HG02970 (cell line): ENCODE data around the gene DDRGK1.

Source experiments
- ATAC-seq: cut with Tn5 transposase; IDR thresholded peaks from one replicate; pipeline ENCODE4 v1.9.1; 2021; ENCODE audit warnings: mild to moderate bottlenecking, moderate library complexity, moderate number of reproducible peaks; ENCODE audit not compliant: unreplicated experiment, low FRiP score

Gene DDRGK1

DNA sequence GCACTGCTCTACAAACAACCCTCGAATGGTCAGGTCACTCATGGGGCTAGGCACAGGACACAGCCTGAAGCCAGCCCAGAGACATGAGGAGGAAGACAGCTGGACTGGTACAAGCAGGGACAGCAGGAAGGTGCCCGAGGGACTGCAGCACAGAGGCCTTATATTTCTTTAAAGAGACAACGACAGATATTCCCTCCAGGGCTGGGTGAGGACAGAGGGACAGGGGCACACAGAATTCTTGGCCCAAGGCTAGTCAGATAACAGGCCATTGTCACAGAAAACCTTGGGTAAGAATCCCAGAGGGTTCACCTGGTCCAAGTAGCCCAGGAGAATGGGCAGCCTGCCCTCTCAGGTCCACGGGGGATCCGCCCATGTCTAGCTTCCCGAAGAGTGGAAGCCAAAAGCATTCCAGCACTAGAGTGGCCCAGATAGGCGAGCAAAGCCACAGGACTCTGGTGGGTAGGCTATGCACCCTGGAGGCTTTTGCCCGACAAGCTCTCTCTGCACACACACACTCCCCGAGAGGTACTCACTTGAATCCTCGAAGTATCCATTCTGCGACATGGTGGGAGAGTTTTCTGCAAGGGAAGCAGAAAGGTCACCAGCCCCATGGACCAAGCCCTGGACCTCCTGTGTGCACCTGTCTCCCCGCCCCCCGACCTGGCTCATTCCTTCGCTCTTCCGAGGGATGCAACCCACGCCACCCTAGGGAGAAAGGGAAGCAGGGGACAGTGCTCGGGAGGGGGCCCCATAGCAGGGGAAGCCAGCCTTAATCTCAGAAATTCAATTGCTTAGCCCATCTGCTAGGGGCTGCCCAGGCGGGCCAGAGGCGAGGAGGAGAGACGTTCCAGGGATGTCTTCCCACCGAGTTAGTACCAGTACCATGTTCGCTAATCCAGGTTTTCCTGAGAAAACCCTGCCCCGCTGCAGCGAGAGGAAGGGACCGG, 32.8 kb upstream of the DDRGK1 start:
- ATAC-seq: no peak

DNA sequence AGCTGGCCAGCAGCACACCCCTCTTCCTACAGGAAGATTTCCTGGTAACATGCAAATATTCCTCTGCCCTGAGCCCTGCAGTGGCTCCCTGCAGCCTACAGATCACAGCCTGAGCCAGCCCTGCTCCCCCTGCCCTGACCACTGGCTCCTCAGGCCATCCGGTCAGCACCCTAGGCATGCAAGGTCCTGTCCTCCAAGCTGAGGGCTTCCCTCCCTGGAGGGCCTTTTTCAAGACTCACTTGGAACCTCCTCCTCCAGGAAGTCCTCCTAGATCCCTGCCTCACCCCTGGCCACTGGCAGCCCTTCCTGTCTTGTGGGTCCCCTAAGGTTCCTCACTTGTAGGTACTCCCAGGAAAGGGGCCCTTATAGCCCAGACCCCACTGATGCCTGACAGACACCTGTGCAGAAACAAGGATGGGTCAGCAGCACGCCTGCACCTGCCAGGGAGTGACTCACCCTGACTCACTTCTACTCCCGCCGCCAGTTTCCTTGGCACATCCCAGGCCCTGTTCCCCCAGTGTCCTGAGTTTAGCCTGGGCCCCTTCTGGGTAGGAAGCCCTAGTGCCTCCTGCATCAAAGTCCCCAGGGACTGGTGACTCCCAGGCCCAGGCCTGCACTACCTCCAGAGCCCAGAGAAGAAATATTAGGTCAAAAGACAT, 31.3 kb upstream of the DDRGK1 start:
- ATAC-seq: no peak

DNA sequence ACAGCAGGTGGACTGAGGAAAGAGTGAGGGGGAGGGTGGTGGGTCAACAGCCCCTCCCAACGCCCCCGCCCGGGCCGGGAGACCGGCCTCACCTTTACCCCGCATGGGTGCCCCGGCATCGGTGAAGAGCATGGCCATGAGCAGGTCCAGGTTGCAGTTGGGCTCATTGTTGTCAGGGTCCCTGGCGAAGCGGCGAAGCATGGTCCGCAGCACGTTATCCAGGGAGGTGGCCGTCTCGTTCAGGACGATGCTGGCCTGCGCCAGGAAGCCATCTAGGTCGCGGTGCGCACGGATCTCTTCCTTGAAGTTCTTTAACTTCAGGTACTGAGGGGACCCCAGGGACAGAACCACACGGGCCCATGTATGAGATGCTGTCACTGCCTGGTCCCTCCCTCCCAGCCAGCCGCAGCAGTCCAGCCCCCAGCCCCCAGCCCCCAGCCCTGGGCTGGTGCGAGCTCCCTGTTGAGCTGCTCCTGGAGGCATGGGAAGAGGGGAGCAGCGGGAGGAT, 29.6 kb upstream of the DDRGK1 start:
- ATAC-seq: no peak

DNA sequence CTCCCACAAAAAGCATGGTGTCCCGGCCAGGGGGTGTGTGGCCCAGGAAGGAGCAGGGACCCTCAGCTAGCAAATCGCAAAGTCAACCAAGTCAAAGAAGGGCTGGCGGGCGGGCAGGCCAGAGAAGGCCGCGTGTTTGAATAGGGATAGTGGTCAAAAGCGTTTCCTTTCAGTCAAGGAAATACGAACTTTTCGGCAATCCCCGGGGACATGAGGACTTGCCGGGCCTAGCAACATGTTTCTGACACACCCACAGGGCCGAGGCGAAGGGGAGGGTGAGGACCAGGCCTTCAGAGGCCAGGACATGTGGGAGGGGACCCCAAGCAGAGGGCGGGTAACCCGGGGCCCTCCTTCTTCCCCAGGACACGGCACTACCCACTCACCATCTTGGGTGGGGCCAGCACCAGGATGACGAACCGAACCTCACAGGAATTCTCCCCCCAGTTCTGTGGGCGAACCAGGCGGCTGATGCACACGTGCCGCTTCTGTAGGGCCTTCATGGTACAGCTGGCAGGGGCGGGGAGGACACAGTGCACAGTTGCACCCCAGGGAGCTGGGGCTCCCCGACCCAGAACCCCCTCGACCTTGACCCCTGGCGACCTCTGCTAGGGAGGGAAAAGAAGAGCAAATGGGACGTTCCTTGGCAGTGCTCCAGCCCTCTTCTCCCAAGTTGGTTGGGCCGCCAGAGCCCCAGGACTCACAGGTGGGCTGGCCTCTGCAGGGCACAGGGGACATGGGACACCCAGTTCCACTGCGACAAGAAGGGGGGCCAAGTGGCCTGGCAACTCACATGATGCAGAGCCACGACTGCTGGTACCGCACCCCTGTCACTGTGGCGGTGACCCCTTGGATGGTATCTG, 28.9 kb upstream of the DDRGK1 start:
- ATAC-seq: no peak

DNA sequence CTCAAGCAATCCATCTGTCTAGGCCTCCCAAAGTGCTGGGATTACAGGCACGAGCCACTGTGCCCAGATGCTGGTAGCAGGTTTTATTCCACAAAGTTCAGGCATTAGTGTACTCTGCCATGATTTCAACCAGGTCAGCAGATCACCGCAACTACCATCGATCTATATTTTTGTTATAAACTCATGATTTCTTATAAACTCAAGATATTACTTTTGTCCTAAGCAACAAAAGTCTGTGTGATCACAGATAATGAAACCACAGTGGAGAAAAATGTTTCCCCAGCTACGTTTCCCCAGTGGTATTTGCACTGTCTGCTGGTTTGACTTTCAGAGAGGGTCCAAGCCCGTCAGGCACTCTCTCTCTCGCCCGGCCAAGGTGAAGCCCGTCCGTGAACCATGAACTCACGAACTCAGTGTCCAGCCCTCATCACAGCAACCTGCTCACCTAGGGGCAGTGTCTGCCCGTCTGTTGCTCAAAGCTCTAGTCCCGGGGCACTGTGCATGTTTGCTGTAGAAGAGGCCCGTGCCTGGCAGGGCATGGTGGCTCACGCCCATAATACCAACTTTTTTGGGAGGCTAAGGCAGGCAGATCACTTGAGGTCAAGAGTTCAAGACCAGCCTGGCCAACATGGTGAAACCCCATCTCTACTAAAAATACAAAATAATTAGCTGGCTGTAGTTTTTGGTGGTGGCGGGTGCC, 27.6 kb upstream of the DDRGK1 start:
- no peak for ATAC-seq

DNA sequence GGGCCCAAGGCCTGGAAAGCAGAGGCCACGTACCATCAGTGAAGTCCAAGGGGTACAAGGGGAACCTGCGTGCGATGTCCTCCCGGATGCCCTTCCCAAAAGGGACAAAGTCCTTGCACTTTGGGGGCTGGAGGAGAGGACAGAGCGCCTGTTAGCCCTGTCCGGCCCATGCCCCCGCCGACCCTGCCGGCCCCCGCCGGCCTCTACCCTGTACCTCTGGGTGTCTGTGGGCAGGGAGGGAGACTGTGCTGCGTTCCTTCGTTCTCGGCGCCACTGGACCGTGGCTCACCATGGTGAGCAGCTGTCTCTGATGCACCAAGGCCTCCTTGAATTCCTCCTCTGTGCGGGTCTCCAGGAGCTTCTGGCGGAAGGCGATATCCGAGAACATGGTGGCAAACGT, 26.6 kb upstream of the DDRGK1 start:
- ATAC-seq: no peak

DNA sequence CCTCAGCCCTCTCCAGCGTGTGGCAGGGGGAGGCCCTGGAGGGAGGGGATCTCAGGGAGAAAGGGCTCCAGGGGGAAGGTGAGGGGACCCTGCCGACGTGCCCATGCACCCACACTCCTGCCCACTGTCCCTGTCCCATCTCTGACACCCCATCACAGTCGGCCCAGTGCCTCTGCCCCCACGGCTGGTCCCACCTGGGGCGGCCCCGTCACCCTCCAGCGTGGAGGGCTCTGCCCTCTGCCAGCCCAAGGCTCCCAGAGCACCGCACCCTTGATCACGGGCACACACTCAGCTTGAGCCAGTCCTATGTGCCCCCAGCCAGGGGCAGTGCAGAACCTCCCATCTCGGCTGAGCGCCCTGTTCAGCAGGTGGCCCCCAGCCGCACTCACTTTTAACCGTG, 25.3 kb upstream of the DDRGK1 start:
- ATAC-seq: no peak

DNA sequence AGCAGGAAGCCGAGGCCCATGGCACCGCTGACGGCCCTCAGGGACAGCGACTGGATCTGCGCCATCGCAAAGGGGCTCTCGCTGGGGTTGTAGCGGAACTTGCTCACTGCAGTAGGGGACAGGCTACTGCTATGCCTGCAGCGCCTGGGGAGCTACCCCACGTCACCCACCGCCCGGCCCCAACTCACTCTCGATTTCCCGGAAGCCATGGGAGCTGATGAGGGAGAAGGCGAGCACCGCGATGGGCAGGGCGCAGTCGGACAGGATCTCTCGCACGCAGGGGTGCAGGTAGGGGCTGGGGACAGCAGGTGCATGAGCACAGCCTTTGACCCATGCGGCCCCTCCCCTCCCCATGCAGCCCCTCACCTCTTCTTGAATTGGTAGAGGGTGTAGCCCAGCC, 24.7 kb upstream of the DDRGK1 start:
- no peak for ATAC-seq

DNA sequence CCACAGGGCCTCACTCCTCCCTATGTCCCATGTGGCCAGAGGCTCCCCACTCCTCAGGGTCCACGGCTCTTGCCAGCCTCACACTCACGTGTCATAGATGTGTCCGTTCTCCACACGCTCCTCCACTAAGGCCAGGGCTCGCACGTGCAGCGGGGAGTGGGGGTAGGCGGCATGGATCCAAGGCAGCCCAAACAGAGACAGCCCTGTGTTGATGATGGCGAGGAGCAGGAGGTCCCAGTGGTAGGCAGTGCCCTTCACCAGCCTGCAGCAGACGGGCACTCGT, 24.2 kb upstream of the DDRGK1 start:
- ATAC-seq: no peak

DNA sequence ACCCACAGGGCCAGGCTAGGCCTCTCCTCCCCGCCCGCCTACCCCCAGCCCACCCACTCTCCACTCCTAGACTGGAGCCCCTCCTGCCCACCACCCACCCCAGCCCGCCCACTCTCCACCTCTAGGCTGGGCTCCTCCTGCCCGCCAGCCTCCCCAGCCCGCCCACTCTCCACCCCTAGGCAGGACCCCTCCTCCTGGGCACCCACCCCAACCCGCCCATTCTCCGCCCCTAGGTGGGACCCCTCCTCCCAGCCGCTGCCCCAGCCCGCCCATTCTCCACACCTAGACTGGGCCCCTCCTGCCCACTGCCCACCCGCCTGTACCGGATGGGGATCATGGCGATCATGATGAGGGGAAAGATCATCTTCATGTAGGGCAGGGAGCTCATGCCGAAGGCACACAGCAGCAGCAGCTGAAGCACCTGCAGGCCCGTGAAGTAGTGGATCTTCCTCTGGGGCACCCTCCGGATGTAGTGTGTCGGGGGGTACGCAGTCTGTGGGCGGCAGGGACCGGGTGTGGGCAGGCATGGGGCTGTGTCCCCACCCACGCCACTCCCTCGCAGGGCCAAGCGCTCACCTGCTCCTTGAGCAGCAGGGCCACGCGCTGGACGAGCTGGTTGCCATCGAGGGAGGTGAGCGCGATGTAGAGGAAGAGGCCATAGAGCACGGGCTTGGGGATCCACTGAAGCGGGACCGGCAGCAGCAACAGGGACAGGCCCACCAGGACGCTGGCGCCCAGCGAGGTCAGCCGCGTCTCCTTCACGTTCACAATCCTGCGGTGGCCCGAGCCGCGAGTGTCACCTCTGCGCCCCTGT, 23.7 kb upstream of the DDRGK1 start:
- no peak for ATAC-seq

DNA sequence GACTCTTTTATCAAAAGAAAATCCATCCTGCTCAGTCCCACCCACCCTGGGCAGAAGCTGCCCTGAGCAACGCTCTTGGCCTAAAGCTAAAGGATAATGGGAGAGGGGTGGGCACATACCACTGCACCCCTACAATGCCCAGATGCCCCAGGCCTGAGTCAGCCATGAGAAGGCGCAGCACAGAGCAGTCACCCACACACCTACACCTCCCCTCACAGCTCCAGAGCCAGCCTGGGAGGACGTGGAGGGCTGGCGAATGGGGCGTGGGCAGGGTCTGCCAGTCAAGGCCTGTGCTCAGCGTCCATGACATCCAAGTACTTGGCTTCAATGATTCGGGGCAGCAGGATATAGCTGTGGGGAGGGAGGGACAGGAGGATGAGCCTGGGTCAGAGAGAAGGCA, 23.0 kb upstream of the DDRGK1 start:
- no peak for ATAC-seq

DNA sequence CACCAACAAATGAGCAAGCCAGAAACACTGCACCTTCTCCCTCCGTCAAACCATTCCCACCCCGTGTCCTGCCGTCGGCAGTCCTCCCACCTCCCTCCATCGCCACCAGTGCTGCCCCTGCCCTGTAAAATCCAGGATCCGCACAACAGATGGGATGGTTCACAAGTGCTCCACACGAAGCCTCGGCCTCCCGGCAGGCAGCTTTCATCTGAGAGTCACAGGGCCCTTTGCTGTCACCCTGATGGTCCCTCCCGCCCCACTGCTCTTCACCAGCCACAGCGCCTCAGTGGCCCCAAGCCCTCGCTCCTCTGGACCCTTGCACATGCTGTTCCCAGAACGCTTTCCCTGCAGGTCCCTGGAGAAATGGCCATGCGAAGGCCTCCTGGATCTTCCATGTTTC, 22.4 kb upstream of the DDRGK1 start:
- ATAC-seq: no peak

DNA sequence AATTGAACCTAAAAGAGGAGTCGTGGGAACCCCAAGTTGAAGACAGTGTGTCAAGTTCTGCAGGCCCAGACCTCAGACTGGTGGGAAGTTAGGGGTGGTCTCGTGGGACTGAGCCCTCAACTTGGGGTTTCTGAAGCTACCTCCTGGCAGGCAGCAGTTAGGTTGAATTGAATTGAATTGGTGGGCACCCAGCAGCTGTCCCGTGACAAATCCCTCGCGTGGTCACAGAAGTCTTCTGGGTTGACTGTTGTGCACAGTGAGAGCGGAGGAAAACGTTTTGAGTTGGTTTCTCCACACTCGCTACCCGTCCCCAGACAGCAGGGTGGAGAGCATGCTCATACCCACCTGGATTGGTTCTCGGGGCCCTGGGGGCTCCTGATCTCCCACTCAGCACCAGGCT, 21.6 kb upstream of the DDRGK1 start:
- no peak for ATAC-seq

DNA sequence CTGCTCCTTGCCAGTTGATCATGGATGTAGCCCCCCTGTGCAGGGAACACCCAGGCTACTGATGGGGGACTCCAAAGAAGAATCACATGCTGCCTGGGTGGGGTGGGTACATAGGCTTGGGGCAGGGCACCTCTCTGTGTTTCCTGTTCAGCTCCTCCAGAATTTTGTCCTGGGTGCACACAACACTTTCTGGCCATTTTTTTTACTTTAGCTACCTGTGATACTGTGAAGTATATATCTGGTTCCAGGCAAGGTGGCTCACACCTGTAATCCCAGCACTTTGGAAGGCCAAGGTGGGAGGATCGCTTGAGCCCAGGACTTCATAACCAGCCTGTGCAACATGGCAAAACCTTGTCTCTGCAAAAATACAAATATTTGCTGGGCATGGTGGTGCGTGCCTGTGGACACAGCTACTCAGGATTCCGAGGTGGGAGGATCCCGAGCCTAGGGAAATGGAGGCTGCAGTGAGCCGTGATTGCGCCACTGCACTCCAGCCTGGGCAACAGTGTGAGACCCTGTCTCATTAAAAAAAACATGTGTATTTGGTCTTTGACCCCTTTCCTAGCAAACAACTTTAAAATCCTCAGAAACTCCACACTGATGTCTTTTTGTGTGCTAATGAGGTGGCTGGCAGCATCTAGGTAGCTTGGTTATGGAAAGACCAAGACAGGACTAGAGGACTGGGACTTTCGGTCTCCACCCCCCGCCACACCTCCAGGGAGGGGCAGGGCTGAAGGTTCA, 20.4 kb upstream of the DDRGK1 start:
- ATAC-seq: no peak

DNA sequence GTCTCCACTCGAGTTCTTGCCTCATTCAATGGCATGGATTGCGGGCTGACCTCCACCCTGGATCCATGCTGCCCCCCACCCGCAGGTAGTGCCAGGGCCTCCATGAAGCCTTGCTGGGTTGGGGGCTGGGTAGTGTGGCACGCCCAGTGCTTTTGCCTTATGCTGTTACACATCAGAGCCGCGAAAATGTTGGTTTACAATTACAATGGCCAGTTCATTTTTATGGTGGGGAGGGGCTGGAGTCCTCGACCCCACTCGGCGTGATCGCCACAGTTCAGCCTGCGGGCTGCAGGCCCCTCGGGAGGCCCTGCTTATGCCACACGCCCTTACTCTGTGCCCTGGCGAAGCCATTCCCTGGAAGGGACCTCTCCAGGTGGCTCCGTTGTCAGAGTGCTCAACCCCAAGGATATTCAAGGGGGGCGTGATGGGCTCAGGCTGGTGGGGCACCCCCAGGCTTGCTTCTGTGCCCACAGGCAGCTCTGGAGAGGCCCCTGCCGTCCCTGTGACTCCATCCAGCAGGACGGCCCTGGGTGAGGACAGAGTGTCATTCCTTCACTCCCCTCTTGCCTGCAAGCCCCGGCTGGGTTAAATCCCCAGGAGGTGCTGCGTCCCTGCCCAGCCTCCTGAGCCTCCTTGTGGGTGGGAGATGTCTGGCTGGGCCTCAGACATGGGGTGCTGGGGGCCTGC, 19.7 kb upstream of the DDRGK1 start:
- no peak for ATAC-seq

DNA sequence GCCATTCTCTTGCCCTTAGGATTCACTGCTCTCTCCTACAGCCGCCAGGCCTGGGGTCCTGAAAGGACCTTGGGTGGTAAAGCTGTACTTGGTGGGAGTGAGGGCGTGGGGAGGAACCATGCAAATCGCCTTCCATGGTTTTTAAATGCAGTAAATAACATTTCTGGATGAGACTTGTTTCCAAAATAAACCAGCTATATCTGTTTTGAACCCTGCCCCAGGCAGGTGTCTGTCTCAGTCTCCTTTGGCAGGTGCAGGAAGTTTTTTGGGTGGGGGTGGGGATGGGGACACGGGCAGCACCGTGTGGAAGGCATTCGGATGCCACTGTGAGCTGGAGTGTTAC, 19.1 kb upstream of the DDRGK1 start:
- no peak for ATAC-seq

DNA sequence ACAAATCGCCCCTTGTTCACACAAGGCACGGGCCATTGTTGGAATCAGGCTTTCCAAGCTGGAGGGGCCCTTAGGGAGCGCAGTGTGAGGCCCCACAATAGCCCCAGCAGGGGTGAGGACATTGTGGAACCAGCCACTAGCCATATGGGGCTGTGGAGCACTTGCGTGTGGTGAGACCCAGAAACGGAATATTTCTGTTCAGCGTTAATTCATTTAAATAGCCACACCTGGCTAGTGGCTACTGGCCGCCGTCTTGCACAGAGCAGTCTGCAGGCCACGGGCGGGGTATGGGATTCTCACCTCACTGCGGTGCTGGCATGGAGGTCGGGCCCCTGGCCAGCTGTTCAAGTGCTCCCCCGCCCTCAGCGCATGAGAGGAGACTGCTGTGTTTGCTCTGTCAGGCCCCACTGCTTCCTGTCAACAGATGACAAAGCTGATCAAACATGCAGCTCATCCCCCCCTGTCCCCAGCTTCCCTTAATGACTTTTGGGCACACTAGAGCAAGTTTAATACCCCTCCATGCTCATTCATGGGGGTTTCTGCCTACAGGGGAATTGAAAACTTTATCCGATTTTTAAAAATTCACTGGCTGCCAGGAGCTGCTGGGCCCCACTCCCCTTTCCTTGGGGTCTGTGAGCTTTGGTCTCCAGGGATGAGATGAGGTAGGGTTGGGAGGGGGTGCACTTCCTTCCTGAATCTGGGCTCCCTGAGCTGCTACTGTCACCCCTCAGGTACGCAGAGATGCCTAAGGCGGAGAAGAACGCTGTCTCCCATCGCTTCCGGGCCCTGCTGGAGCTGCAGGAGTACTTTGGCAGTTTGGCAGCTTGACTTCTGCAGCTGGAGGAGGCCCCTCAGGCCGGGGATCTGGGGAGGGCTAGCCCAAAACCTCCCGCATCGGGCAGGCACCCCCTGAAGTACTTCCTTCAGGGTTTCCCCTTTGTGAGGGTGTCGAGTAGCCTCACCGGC, 18.4 kb upstream of the DDRGK1 start:
- ATAC-seq: no peak
